Ovary (tissue), 9 donors: ENCODE data around the gene AGMO. TPM values are rescaled to one million over a fixed set of nuclear protein-coding genes. Genes with fewer than 3 reads are reported as not detected.
A peak's percentile ranks its signal among the peaks of the same experiment; 100 is the strongest.

Experiments used
- DNase-seq, 5 donors: peaks; one replicate each; pipeline ENCODE4 v3.0.0-alpha.2; 2019 to 2020
- H3K27ac ChIP-seq, 2 donors: fragments of 200-600 bp; one replicate each; pipeline versions ENCODE4 v1.5.1 to v1.8.0; 2019 to 2022
- H3K27me3 ChIP-seq: fragments of 200-600 bp; one replicate; pipeline ENCODE4 v1.8.0; 2022
- H3K36me3 ChIP-seq: fragments of 200-600 bp; sonication (generic); one replicate; pipeline ENCODE4 v1.5.1; 2019
- H3K4me1 ChIP-seq: one replicate; pipeline ENCODE4 v1.8.1; 2013; ENCODE audit warnings: mild to moderate bottlenecking, moderate library complexity; ENCODE audit not compliant: insufficient read depth
- H3K4me3 ChIP-seq: fragments of 200-600 bp; sonication (generic); one replicate; pipeline ENCODE4 v1.5.1; 2017
- H3K9me3 ChIP-seq, 2 donors: fragments of 200-600 bp in 1 of 2; sonication (generic) in 1 of 2; one replicate each; pipeline versions ENCODE4 v1.5.1 to v1.8.1; 2013 to 2019; ENCODE audit warnings: mild to moderate bottlenecking in 1 of 2, moderate library complexity in 1 of 2
- EP300 ChIP-seq: sonication (generic); formaldehyde crosslinking; IDR thresholded peaks from one replicate; pipeline ENCODE4 v1.6.1; 2017; ENCODE audit warnings: antibody characterized with exemption
- POLR2A ChIP-seq: fragments of 450-650 bp; IDR thresholded peaks from one replicate; pipeline ENCODE4 v1.6.1; 2017; ENCODE audit warnings: antibody characterized with exemption, mild to moderate bottlenecking, moderate library complexity
- WGBS, 3 donors: extraction: QIAGEN DNeasy Blood & Tissue Kit in 1 of 3; methylation state at CpG; one replicate each; pipeline versions ENCODE4 v1.1.5 to v1.1.7; 2013 to 2017; 5-methylcytosine and 5-hydroxymethylcytosine counted together
- intact Hi-C, 4 donors: fragments of 100-400 bp; cut with DNase I; formaldehyde crosslinking; loops; one replicate each; pipeline versions ENCODE4 v1.11.0 to v1.15.1; 2022 to 2023
- polyA plus RNA-seq, 2 donors: library from polyadenylated mRNA; stranded (reverse); fragments of 200-250 nt in 1 of 2; fragments of 350-450 nt in 1 of 2; fragmentation: Illumina TruSeq in 1 of 2; extraction: RNeasy Lipid Tissue Mini Kit (QIAGEN cat#74804) in 1 of 2; gene quantifications; one replicate each; pipeline ENCODE4 v1.2.3, GENCODE V29; 2013 to 2014
- total RNA-seq, 7 donors: library from RNA; depleted of rRNA in 2 of 7; stranded (reverse); fragments of >200 nt in 2 of 7; fragmentation: NEBNext Ultra II Directional in 3 of 7; extraction: Animal tissue kit (Norgen Biotek cat#: 25700) in 3 of 7; gene quantifications; one replicate each; pipeline versions ENCODE4 v1.1.0 to v1.2.4, GENCODE V29; 2016 to 2023
- TF ChIP-seq, protein P1 (sequence below), 3 donors: fragments of 450-650 bp in 2 of 3; fragments of 200-600 bp in 1 of 3; IDR thresholded peaks; one replicate each; pipeline versions ENCODE4 v1.5.1 to v1.8.0; 2016 to 2022; ENCODE audit warnings: antibody characterized with exemption in 3 of 3, mild to moderate bottlenecking in 1 of 3
- donor health status: DM: no; HTN: no; CAD: no; lungs with moderate emphysema.
- donor health status: DM: no; HTN: no; CAD: no.
- donor health status: Bipolar disorder and iron deficiency.
- donor health status: DM: yes; HTN: yes; CAD: no.
- donor health status: DM: no; HTN: no; CAD: no.
- donor health status: DM: yes; HTN: yes; CAD: no.

The AGMO gene
- total and polyA plus RNA-seq, 9 donors = 0.15 to 0.44 (median 0.33) TPM; not detected in 4

DNA sequence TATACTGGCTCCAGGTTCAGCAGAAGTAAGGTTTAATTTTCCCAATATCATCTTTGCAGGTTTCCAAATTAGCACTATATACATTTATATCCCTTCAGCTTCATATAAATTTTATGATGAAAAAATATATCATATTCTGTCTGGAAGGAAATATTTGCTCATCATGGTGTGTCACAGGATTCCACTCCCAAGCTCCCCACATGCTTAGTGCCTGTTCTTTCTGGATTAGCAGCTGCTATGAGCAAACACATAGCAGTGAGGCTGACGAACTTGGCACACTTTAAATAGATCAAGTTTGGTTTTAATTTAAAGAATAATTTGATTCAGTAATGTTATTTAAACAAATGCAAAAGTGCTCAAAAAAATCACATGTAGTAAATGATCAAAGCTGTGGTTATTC is 251.9 kb downstream of the AGMO start:
- Histone ChIP-seq H3K4me3 (no peak overlapping the region), H3K27me3 (no peaks in the 10 kb centered on the region), H3K4me1 (no peaks in the 10 kb centered on the region), H3K36me3 (no peaks in the 10 kb centered on the region), H3K9me3 (no peaks in the 10 kb centered on the region), H3K27ac (no peak overlapping the region)
- WGBS, 3 donors = 70 to 86% (median 86%) methylated on average over 1 of the region's 1 CpG
- intact Hi-C loops = loop anchor here in 1 of 4 donors (5.0 kb wide), 1 partner anchor 762 kb away; no protein-coding TSS in a partner anchor
- TF ChIP-seq EP300 = no peak
- TF ChIP-seq, protein P1, sequence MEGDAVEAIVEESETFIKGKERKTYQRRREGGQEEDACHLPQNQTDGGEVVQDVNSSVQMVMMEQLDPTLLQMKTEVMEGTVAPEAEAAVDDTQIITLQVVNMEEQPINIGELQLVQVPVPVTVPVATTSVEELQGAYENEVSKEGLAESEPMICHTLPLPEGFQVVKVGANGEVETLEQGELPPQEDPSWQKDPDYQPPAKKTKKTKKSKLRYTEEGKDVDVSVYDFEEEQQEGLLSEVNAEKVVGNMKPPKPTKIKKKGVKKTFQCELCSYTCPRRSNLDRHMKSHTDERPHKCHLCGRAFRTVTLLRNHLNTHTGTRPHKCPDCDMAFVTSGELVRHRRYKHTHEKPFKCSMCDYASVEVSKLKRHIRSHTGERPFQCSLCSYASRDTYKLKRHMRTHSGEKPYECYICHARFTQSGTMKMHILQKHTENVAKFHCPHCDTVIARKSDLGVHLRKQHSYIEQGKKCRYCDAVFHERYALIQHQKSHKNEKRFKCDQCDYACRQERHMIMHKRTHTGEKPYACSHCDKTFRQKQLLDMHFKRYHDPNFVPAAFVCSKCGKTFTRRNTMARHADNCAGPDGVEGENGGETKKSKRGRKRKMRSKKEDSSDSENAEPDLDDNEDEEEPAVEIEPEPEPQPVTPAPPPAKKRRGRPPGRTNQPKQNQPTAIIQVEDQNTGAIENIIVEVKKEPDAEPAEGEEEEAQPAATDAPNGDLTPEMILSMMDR (IDR thresholded peaks at IDR 0.05) = no peak
- no peak for DNase-seq

GRCh38 chr7:15308821-15309220 is 253.0 kb downstream of the AGMO start:
- TF ChIP-seq, protein P1 (IDR thresholded peaks at IDR 0.05) = no peak
- TF ChIP-seq POLR2A (no peak), EP300 (no peak)
- H3K27ac ChIP-seq = no peak overlapping the region
- no peaks in the 10 kb centered on the region for H3K27me3 ChIP-seq
- DNase-seq = no peak
- H3K36me3 ChIP-seq = no peaks in the 10 kb centered on the region
- intact Hi-C loops = loop anchor here in 1 of 4 donors (5.0 kb wide), 1 partner anchor 763 kb away; no protein-coding TSS in a partner anchor
- no peak overlapping the region for H3K4me3 ChIP-seq
- no peaks in the 10 kb centered on the region for H3K9me3 ChIP-seq
- 97 to 99% (median 97%) methylated on average over 3 of the region's 3 CpGs for WGBS, 3 donors
- H3K4me1 ChIP-seq = no peaks in the 10 kb centered on the region

- DNase-seq = no peak
- intact Hi-C loops = loop anchor here in 1 of 4 donors (5.0 kb wide), 1 partner anchor 766 kb away; no protein-coding TSS in a partner anchor
- no peaks in the 10 kb centered on the region for H3K36me3 ChIP-seq
- no peak overlapping the region for H3K27ac ChIP-seq
- H3K4me3 ChIP-seq = no peak overlapping the region
- no peaks in the 10 kb centered on the region for H3K9me3 ChIP-seq
- no peaks in the 10 kb centered on the region for H3K4me1 ChIP-seq
- no peaks in the 10 kb centered on the region for H3K27me3 ChIP-seq
- TF ChIP-seq, protein P1 (IDR thresholded peaks at IDR 0.05) = no peak
- TF ChIP-seq POLR2A = no peak
- no peak for TF ChIP-seq EP300
These were observed 255.5 kb downstream of the AGMO start for GRCh38 chr7:15306296-15306695.

- intact Hi-C loops = loop anchor here in 1 of 4 donors (5.0 kb wide), 1 partner anchor 767 kb away; no protein-coding TSS in a partner anchor
- Histone ChIP-seq H3K27ac (no peak overlapping the region), H3K9me3 (no peaks in the 10 kb centered on the region), H3K36me3 (no peaks in the 10 kb centered on the region), H3K27me3 (no peaks in the 10 kb centered on the region), H3K4me1 (no peaks in the 10 kb centered on the region), H3K4me3 (no peak overlapping the region)
- TF ChIP-seq EP300 (no peak), POLR2A (no peak)
- TF ChIP-seq, protein P1 (IDR thresholded peaks at IDR 0.05) = peak in 2 of 3 donors; percentile 19 to 33
- DNase-seq = peak in 4 of 5 donors; percentile 18 to 45 (median 38)
- WGBS, 3 donors = 87 to 88% (median 87%) methylated on average over 2 of the region's 2 CpGs
These were observed 256.7 kb downstream of the AGMO start for GRCh38 chr7:15305002-15305600.
